ENCODE measurements around the gene TNFRSF4.

Gene TNFRSF4

GRCh38 chr1:1222575-1223225 lies 8.7 kb upstream of the TNFRSF4 start:
- H3K4me3 ChIP-seq (ENCODE audit: control insufficient read depth, low read depth, low read length) = no peak overlapping the region
- no peak for DNase-seq (ENCODE audit: low read depth)
- no peak for TF ChIP-seq CTCF (conservative IDR thresholded peaks at IDR 0.05; ENCODE audit: control insufficient read depth, insufficient read depth, low read depth, low read length)

DNA sequence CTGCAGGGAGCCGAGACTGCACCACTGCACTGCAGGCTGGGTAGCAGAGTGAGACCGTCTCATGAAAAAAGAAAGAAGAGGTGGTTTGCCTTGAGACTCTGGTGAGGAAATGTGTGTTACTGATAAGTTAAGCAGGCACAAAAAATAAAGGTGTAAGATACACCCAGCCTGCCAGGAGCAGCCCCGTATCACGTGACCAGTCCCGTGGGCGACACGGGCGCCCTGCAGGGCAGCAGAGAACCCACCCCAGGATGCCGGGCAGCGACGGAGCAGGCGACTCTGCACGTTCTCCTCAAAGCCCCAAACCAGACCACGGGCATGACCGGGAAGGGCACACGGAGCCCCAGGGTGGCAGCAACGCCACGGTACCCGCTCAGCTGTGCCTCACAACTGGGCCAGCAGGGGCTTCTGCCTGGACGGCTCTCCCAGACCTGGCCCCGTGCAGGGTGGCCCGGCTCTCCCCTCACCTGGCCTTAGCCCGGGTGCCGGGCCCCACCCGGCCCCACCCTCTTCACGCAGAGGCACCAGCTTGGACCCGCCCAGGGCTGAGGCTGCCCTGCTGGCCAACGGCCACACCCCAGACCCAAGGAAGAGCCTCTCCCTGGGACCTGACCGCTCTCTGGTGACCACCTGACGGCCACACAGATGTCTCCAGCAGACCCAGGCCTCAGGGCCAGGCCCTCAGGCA lies 8.1 kb upstream of the TNFRSF4 start:
- no peak for TF ChIP-seq CTCF (conservative IDR thresholded peaks at IDR 0.05; ENCODE audit: control insufficient read depth, insufficient read depth, low read depth, low read length)
- no peak for DNase-seq (ENCODE audit: low read depth)
- H3K4me3 ChIP-seq (ENCODE audit: control insufficient read depth, low read depth, low read length) = no peak overlapping the region

DNA sequence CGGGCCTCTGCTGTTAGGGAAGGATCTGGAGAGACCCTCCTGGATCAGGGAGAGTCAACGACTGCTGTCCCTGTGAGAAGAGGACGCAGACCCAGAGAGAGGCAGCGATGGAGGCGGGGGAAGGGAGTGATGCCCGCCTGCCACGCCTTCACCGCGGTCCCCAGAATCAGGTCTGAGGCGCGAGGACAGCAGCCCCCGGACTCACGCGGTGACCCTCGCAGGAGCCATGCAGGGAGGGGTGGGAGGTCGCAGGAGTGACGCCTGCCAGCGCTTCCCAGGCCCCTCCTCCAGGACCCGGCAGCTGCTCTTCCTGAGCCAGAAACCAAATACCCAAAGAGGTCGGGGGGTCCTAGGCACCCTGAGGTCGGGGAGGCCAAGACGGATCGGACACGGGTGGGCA lies 6.2 kb upstream of the TNFRSF4 start:
- TF ChIP-seq CTCF (conservative IDR thresholded peaks at IDR 0.05; ENCODE audit: control insufficient read depth, insufficient read depth, low read depth, low read length) = no peak
- H3K4me3 ChIP-seq (ENCODE audit: control insufficient read depth, low read depth, low read length) = no peak overlapping the region
- no peak for DNase-seq (ENCODE audit: low read depth)

GRCh38 chr1:1219341-1219740 lies 5.4 kb upstream of the TNFRSF4 start:
- no peak overlapping the region for H3K4me3 ChIP-seq (ENCODE audit: control insufficient read depth, low read depth, low read length)
- no peak for DNase-seq (ENCODE audit: low read depth)
- no peak for TF ChIP-seq CTCF (conservative IDR thresholded peaks at IDR 0.05; ENCODE audit: control insufficient read depth, insufficient read depth, low read depth, low read length)

- no peak for DNase-seq (ENCODE audit: low read depth)
- H3K4me3 ChIP-seq (ENCODE audit: control insufficient read depth, low read depth, low read length) = no peak overlapping the region
- no peak for TF ChIP-seq CTCF (conservative IDR thresholded peaks at IDR 0.05; ENCODE audit: control insufficient read depth, insufficient read depth, low read depth, low read length)
Observed at GRCh38 chr1:1218524-1219200, 4.7 kb upstream of the TNFRSF4 start.

GRCh38 chr1:1217621-1218523 lies 3.9 kb upstream of the TNFRSF4 start:
- DNase-seq (ENCODE audit: low read depth) = peak; percentile 32
- no peak for TF ChIP-seq CTCF (conservative IDR thresholded peaks at IDR 0.05; ENCODE audit: control insufficient read depth, insufficient read depth, low read depth, low read length)
- H3K4me3 ChIP-seq (ENCODE audit: control insufficient read depth, low read depth, low read length) = no peak overlapping the region
